GM19238 (cell line): ENCODE results near the gene DCUN1D1.
"Not testable (repeated sequence)": the region's sequence is repeated elsewhere in the genome, so short reads cannot be mapped to it uniquely, and the experiment has no call there.

Experiments used
- DNase-seq: peaks from one replicate; pipeline ENCODE4 v3.0.0; 2011; ENCODE audit warnings: low spot score; ENCODE audit not compliant: insufficient read length

DCUN1D1 gene

DNA sequence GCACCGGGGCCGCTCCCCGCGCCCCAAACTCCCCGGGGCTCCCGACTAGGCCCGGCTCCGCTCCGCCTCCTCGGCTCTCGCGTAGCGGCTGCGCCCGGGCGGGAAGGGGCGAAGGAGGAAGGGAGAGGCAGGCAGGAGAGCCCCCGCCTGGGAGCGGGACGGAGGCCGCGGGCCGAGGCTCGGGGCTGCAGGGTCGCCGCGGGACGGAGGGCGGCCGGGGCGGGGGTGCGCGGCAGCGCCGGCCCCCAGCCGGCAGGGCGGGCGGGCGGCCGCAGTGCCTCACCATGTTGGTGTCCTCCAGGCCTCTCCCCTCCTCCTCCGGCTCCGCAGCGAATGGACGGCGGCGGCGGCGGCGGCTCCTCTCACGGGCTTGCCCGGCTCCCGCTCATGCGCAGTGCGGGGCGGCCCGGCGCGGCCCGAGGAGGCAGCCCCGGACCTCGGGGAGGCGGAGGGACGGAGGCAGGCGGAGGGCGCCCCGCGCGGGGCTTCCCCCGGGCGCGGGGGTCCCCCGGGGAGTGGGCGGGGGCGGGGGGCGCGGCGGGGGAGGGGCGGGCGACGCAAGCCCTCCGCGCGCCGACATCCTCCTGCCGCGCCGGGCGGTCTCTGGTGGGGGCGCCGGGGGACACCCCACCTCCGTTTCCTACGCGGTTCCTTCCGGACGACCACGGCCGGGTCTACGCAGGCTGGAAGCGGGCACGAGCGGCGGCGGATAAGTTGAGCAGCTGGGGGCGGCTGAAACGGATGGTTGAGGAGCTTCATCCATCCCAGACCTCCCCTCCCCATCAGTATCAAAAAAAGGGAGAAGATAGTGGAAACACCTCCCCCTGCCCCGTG is at the start of gene DCUN1D1:
Gene DCUN1D1 (minus strand): TSS at position 335 of the 834 bp plus-strand sequence. CDS start 49 bp downstream, at position 286.
- peak; percentile 96 for DNase-seq

DNA sequence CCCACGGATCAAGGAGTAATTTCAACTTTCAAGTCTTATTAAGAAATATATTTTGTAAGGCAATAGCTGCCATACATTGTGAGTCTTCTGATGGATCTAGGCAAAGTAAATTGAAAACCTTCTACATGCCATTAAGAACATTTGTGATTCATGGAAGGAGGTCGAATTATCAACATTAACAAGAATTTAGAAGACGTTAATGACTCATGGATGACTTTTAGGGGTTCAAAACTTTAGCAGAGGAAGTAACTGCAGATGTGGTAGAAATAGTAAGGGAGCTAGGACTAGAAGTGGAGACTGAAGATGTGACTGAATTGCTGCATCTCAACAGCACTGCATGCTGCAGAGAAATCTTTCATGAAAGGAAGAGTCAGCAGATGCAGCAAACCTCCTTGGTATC is 48.1 kb upstream of the DCUN1D1 start:
- no peak for DNase-seq

DNA sequence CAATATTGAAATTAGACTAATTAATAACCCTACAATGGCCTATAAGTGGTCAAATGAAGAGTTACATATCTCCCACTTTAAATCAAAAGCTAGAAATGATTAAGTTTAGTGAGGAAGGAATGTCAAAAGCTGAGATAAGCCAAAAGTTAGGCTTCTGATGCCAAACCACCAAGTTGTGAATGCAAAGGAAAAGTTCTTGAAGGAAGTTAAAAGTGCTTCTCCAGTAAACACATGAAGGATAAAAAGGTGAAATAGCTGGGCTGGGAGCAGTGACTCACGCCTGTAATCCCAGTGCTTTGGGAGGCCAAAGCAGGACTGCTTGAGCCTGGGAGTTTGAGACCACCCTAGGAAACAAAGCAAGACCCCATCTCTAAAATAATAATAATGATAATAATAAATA is 46.9 kb upstream of the DCUN1D1 start:
- no peak for DNase-seq

DNA sequence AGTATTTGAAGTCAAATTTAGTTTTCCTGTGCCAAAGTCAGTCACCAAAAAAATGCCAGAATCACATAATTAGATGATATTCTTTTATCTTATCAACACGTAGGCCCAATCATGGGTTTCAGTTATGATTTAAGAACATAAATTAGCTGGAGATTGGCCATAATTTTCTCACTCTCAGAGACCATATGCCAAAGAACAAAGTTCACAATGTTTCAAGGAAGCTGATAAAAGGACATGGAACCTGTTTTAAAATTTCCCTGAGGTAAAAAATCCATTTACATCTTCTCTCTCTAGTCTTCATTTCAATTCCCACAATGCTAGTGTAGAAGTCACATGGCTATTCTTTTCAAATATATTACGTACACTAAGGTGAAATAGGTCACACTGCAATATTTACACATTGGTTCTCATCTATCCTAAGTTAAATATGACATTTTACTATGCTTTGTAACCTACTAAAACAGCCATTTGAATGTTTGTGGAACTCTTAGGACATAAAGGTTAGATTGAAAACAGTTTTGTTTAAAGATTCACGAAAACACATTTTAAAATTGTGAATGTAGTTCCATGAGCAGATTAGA is 42.7 kb upstream of the DCUN1D1 start:
- DNase-seq = no peak

DNA sequence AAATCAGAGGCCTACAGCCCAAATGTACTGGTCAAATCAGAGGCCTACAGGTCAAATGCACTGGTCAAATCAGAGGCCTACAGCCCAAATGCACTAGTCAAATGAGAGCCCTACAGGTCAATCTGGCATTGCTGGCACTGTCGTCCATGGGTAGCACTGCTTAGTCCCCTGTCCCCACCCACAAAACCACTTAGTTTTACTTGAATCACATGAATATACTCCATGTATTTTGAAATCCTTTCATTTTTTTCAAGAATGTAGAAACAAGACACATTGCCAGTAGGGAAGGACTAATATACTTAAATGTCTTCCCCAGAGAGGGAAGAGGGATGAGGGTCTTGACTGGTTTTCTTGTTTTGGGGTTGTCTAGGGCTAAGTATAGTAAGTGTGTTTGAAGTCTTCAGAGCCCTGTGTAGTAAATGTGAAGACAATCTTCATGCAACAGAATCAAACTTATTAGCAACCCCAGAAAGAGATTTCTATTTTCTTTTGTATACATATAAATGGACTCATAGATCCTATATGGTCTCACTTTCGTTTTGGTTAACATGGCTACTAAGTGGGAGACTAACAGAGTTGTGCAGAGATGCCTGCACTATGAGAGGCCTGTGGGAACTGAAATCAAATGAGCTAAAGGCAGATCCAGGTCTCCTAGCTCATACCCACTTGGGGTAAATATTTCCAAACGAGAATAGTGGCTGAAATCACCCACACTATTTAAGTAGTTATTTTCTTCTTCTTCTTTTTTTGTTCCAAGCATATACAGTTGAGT is 38.3 kb upstream of the DCUN1D1 start:
- no peak for DNase-seq

DNA sequence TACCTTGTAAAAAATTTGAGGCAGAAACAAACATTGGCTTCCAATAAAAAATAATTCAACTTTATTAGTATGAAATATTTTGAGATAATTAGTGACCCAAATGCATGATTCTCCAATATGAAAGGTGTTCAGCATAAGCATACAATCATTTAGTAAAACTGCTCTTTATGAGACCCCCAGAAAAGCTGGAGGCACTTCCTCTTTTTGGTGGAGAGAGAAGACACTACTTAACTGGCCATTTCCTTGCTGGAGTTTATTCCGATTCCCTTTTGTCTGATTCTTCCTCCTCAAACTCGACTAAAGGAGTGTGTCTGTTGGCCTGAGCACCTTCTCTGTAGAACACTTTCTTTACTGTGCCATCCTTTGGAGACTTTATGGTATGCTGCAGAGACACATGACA is 34.8 kb upstream of the DCUN1D1 start:
- no peak for DNase-seq

DNA sequence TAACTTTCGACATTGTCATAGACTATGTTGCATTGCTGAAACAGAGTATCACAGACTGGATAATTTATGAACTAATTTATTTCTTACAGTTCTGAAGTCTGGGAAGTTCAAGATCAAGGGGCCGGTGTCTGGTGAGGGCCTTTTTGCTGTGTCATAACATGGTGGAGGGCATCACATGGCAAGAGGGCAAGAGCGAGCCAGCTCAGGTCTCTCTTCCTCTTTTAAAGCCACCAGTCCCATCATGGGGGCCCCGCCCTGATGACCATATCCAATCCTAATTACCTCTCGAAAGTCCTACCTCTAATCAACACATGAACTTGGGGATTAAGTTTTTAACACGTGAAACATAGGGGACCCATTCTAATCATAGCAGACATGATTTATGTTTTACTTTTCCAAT is 33.5 kb upstream of the DCUN1D1 start:
- no peak for DNase-seq

DNA sequence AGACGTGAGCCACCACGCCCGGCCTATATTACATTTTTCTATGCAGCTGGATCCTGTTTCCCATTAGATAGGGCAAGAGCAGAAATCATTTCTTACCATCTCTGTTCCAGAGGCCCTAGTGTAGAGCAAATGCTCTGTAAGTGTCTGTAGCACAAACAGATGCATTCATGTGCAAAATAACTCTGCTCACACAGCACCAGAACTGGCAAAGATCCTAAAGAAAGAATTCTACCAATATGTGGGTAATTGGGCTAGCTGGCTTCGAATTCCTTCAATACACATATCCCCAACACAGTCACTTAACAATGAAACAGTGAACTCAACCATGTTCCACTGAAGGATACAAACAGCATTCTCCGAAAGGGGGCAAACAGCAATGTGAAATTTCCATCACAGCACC is 32.7 kb upstream of the DCUN1D1 start:
- DNase-seq = no peak

DNA sequence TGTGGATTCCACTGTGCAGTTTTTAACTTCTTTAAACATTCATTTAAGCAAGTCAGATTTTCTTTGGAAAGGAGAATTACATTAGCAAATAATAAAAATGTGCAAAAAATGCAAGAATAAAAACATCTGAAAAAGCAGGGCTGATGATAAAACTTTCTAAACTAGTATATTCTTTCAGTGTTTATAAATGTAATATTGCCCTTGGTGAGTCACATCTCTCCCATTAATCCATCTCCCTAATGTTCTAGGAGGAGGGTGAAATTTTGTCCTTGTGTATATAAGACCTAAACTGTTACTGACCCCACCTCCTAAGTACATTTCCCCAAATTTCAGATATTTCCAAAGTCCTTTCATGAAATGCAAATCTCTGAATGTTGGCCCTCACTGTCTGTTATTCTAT is 28.5 kb upstream of the DCUN1D1 start:
- no peak for DNase-seq

DNA sequence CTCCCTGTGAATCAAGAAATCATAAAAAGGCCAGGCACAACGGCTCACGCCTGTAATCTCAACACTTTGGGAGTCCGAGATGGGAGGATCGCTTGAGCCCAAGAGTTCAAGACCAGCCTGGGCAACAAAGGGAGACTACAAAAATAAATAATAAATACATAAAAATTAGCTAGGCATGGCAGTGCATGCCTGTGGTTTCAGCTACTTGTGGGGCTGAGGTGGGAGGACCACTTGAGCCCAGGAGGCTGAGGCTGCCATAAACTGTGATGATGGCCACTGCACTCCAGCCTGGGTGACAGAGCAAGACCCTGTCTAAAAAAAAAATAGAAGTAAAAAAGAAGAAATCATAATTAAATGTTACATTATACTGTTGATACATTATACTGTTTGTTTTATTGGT is 28.0 kb upstream of the DCUN1D1 start:
- DNase-seq = no peak

DNA sequence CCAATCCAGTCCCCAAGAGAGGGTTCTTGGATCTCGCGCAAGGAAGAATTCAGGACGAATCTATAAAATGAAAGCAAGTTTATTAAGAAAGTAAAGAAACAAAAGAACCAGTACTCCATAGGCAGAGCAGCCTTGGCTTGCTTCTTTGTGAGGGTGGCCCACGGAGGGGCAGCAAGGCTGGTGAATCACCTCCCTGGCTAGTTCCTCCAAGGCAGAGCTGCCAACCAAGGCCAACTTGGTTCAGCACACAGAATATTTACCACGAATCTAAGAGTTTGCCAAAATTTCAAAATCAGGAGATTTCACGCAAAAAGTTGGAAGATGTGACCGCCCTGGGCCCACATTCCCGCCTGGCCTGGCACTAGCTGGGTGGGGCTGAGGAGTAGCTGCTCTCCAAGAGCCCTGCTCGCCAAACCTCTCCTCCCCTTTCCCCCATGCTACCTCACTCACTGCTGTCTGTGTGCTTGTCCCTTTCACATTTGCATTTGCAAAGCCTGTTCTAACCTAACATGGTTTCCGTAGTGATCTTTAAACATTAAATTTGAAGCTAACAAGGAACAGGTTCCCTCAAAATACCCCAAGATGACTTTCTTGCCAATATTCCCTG is 26.2 kb upstream of the DCUN1D1 start:
- DNase-seq = no peak

DNA sequence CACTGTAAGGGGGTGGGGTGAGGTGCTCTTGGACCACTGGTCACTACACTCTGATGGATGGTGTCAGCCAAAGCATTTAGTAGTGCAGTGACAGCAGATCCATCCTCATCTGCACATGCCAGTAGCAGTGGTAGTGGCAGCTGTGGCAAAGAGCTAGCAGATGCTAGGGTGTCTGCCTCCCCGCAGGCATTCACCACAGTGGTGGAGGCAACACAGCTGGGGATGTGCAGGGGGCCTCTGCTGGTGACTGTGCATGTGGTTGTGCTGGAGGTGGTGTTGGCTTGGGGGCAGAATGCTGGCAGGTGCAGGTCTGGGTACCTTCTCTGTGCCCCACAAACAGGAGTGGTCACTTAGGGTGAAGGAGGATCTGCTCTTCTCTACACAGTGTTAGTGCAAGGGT is 19.4 kb upstream of the DCUN1D1 start:
- DNase-seq = no peak

DNA sequence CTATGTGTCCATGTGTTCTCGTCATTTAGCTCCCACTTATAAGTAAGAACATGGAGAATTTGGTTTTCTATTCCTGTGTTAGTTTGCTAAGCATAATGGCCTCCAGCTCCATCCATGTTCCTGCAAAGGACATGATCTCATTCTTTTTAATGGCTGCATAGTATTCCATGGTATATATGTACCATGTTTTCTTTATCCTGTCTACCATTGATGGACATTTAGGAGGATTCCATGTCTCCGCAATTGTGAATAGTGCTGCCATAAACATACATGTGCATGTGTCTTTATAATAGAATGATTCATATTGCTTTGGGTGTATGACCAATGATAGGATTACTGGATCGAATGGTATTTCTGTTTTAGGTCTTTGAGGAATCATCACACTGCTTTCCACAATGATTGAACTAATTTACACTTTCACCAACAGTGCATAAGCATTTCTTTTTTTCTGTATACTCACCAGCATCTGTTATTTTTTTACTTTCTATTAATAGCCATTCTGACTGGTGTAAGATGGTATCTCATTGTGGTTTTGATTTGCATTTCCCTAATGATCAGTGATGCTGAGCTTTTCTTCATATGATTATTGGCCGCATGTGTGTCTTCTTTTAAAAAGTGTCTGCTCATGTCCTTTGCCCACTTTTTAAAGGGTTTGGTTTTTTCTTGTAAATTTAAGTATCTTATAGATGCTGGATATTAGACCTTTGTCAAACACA is 13.3 kb upstream of the DCUN1D1 start:
- not testable (repeated sequence) for DNase-seq

DNA sequence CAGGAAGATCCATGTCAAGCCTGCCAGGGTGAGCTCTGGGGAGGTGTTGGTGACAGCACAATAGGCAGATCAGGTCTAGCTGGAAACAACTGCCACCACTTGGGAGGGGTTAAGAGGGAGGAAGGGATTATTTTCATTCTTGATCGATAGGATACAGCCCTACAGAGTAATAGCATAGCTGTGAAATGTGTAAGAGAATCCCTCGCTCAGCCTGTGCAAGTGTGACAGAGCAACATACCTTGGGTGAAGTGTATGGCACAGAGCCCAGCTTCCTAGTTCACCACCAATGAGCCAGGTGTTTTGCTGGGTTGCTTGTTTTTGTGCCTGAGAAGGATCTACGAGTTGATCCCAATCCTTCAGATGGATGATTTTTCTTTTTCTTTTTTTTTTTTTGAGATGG is 9.2 kb upstream of the DCUN1D1 start:
- DNase-seq = no peak

DNA sequence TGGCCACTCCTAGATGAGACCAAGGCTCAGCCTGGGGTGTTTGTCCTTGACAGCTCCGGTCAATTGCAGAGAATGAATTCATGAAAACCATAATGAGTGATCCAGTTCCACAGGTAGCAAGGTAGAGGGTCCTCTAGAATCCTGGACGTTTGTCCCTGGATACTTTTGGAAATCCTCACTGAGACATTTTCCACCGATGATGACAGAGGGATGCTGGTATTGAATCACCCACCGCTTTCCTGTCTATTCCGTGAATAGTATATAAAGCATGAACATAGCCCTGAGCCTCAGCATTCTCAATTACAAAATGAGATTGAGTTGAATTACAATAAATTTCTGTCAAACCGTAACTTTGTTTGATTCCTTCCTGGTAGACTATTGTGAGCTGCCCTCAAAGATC is 5.7 kb upstream of the DCUN1D1 start:
- no peak for DNase-seq

DNA sequence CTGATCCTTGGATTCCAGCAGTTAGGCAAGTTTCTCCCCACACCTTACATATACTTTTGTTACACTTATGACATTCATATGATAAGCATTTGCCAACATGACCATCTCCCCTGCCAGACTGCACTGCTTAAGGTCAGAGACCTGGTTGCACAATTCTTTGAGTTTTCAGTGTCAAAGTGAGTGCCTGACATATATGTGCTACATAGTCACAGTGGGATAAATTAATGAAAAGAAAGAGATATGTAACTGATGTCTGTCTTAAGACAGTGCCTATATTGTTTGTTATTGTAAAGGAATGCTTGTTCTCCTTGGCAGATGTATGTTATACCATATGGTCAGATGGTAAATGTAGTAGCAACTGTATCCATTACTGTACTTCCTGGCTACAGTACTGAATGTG is 3.5 kb upstream of the DCUN1D1 start:
- no peak for DNase-seq

DNA sequence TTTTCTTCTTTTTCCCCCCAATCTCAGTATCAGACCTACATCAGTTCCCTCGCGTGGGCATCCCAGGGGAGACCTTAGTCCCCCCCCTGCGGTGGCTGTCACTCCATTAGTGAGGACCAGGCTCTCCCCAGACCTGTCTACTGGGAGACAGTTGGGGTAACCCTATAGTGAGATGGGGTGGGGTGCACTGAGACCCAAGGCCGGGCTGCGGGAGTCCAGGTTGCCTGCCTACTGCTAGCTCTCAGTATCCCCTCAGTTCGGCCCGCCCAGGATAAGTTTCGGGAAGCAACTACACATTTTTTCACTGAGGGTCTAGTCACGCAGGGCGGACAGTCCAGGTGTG is 671 bp upstream of the DCUN1D1 start:
- DNase-seq = no peak

DNA sequence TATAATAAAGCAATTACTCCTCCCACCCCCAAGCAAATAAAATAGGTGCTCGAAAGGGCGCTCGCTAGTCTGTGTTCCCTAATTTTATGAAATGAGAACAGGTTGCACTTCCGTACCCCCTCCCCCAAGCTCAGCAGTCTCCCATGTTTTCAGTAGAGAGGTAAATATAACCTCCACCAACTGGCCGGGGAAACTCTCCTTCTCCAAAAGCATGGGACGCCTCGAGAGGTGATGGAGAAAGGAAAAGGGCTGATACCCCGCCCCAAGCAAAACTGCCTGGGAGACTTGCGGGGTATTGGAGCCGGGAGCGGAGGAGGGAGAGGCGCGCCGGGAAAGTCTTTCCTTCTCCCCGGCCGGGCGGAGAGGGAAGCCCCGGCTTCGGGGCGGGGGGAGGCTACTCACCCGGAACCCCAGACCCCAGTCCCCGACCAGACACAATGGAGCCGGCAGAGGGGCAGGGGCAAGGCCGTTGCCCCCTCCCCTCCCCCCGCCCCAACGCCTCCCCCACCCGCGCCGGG is 605 bp downstream of the DCUN1D1 start:
- no peak for DNase-seq

DNA sequence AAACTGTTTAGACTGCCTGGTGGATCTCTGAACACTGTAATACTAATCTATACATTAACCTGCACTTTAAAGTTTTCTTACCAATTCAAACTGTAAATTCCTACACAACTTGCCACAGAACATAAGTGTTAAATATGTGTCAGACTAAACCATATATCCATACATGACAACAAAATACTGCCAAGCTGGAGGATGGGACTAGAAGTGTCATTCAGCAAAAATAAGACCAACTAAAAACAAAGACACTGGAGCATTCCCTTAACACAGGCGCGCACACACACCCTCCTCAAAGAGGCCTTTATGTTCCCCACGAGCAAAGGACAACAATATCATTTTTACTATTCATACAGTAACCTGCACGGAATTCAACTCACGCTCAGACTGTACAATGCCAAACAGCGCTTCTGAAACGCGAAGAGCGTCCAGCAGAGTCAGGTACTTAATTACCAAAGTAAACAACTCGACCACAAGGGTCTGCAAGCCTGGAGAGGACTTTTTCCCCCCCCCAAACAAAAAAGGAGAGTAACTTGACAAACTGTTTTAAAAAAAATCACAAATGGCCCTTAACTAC is 1.1 kb downstream of the DCUN1D1 start:
- DNase-seq = no peak

DNA sequence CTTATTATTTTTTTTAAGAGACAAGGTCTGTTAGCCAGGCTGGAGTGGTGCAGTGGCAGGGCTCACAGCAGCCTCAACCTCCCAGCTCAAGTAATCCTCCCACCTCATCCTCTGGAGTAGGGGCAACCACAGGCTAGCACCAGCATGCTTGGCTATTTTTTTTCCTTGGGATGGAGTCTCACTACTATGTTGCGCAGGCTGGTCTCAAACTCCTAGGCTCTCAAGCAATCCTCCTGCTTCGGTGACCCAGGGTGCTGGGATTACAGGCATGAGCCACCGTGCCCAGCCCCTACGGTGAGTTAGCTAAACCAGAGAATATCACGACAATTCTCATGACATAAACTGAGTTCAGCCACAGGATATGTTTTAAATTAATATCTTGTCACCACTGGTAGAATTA is 2.0 kb downstream of the DCUN1D1 start:
- no peak for DNase-seq

DNA sequence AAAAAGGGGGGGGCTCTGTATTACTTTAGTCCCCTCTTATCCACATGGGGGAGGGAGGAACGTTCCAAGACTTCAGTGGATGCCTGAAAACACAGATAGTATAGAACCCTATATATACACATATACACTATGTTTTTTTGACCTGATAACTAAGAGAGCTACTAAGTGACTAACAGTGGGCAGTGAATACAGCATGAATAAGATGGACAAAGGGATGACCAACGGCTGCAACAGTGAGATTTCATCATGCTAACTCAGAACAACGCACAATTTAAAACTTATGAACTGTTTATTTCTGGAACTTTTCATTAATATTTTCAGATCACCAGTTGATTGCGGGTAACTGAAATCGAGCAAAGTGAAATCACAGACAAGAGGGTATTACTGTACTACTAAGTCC is 7.3 kb downstream of the DCUN1D1 start:
- DNase-seq = no peak
